Left ventricle myocardium superior (tissue), 1 donor: ENCODE data around the gene SIAE. TPM values are rescaled to one million over a fixed set of nuclear protein-coding genes. Genes with fewer than 3 reads are reported as not detected.

ENCODE experiments used
- ATAC-seq: fragments of 200-7000 bp; cut with Tn5 transposase; one replicate; pipeline ENCODE4 v1.9.1; 2020; ENCODE audit warnings: mild to moderate bottlenecking, moderate library complexity
- DNase-seq: peaks from one replicate; pipeline ENCODE4 v3.0.0-alpha.2; 2020
- intact Hi-C: fragments of 100-400 bp; cut with micrococcal nuclease; formaldehyde crosslinking; loops from one replicate; pipeline ENCODE4 v1.11.0; 2022
- total RNA-seq: library from RNA; stranded (reverse); fragmentation: NEBNext Ultra II Directional; extraction: Animal tissue kit (Norgen Biotek cat#: 25700); gene quantifications from one replicate; pipeline ENCODE4 v1.2.1, GENCODE V29; 2021
- donor health status: DM: no; HTN: yes; CAD: no; lungs with severe emphysema.

The SIAE gene
- total RNA-seq, 1 donor from 2014 or later, result 77.7 TPM

GRCh38 chr11:124592627-124593026 is 80.9 kb downstream of the SIAE start:
- ATAC-seq (no peak), DNase-seq (no peak)
- intact Hi-C loops, result no loop called here

DNA sequence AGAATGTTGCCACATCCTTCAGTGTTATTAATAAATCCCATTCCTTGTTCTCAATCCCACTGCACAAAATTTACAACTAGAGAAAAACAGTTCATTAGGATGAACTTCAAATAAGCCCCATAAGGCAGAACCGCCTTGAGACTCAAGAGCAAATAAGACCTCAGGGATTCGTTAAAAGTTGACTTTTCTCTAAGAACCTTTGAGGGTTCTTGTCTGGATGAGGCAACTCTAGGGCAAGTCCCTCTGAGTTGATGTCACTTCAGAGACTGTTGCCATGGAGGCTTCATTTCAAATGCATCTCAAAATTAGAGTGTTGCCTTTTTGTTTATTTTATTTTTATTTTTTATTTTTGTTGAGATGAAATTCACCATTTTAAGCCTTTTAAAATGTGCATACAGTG is 82.1 kb downstream of the SIAE start:
- no peak for ATAC-seq
- DNase-seq, result no peak
- intact Hi-C loops, result no loop called here

- peak; percentile 76 for DNase-seq
- intact Hi-C loops, result loop anchor here (10.0 kb wide), 1 partner anchor 512 kb away; no protein-coding TSS in a partner anchor
- ATAC-seq, result no peak
These were observed 87.2 kb downstream of the SIAE start for GRCh38 chr11:124586238-124586860.

DNA sequence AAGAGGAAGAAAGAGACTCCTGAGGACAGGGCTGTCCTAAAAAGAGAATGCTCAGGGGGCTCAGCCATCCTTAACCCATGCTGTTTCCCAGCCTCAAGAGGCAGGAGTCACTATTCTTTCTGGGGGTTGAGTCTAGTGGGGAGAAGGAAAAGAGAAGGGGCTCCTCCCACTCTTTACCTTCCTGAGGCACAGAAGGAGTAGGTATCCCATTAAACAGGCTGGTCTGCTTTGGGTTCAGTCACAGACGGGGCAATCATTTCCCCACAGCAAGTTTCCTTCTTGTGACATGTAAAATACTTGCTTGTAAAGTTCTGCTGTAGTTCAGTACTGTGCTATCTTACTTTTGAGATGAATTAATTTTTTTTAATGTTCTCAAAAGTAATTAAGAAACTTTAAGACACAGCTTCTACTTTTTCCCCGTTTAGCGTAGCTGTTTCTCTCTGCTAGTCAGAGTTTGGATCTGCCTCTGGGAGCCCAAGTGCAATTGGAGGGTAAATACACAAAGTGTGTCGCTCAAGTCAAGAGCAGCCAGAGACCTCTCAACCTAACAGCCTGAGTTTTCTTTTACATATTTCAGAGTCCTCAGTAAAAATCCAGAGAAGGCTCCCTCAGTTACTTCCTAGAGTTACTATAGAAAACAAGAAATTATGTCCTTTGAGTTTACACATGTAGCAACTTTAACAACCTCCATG is 88.7 kb downstream of the SIAE start:
- intact Hi-C loops, result loop anchor here (10.0 kb wide), 1 partner anchor 510 kb away; no protein-coding TSS in a partner anchor
- DNase-seq, result no peak
- ATAC-seq, result no peak

- ATAC-seq, result no peak
- intact Hi-C loops, result loop anchor here (2.0 to 10.0 kb wide), 2 partner anchors 169 to 509 kb away; no protein-coding TSS in a partner anchor
- DNase-seq, result no peak
These were observed 89.8 kb downstream of the SIAE start for GRCh38 chr11:124583781-124584180.

Other genes starting within 250 kb of the SIAE start
- gene OR8B4, start 248.9 kb downstream of the SIAE start, total RNA-seq, result not detected
- not detected for gene OR8B8, start 228.0 kb downstream of the SIAE start, total RNA-seq
- gene OR8B12, start 130.1 kb downstream of the SIAE start, total RNA-seq, result not detected
- gene OR8A1, start 103.7 kb downstream of the SIAE start, total RNA-seq, result not detected
- not detected for gene PANX3, start 62.3 kb downstream of the SIAE start, total RNA-seq
- 20.6 TPM for gene TBRG1, start 50.9 kb downstream of the SIAE start, total RNA-seq
- 1.2 TPM for gene SPA17, start 165 bp upstream of the SIAE start, total RNA-seq
- 4.1 TPM for gene NRGN, start 66.2 kb upstream of the SIAE start, total RNA-seq
- gene VSIG2, start 78.5 kb upstream of the SIAE start, total RNA-seq, result 1.1 TPM
- 40.5 TPM for gene ESAM, start 88.6 kb upstream of the SIAE start, total RNA-seq
- gene MSANTD2, start 126.7 kb upstream of the SIAE start, total RNA-seq, result 3.4 TPM
- gene ROBO3, start 191.7 kb upstream of the SIAE start, total RNA-seq, result 4.5 TPM
- 27.6 TPM for gene ROBO4, start 224.1 kb upstream of the SIAE start, total RNA-seq
- not detected for gene HEPN1, start 245.5 kb upstream of the SIAE start, total RNA-seq